ENCODE results near the gene DLST. TPM values are rescaled to one million over a fixed set of nuclear protein-coding genes. Genes with fewer than 3 reads are reported as not detected.

Gene DLST
- total and polyA plus RNA-seq, 2 of the 4 experiments (the other 2 are of a cell fraction), result 58.6 to 119 TPM

DNA sequence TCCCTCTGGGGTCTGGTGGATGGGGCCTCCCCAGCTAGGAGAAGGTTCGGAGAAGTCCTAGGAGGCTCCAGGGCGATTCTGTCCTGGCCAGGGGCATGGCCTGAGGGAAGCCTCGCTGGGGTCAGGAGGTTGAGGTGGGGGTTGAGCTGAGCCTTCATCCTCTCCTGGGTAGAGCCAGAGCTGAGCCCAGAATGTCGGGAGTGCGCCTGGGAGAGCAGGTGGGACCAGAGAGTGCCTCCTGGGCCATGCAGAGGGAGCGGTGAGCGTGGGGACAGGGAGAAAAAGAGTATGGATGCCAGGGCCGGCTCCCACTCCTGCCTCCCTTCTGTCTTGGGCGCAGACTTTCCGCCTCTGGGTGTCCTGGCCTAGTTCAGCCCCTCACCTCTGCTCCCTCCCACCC lies 28.2 kb downstream of the DLST start:
- no TSS peak for BruUV-seq (replicated peaks)
- dilution Hi-C loops (cut with HindIII; ENCODE audit: low sequenced_read_pairs, unreplicated experiment), result no loop called here

More for the DNA sequence above, 28.2 kb downstream of the DLST start:
- no peak overlapping the region for H2AK5ac ChIP-seq (ENCODE audit: low read depth, low read length)
- no peak overlapping the region for H4K91ac ChIP-seq (ENCODE audit: insufficient read depth, low read depth, low read length)
- H3K9me1 ChIP-seq (ENCODE audit: insufficient read depth, low read length), result peaks cover 3% of the 10 kb centered on the region; the same call in 1 of the 2 replicates
- CTCF ChIA-PET, result interaction anchor here (0.6 kb wide), 1 partner anchor 31 kb away, joined by 3 read pairs; no protein-coding TSS in a partner anchor
- H3K18ac ChIP-seq (ENCODE audit: low read depth, low read length), result no peak overlapping the region
- no peak overlapping the region for H2AFZ ChIP-seq (replicated peaks; ENCODE audit: low read length, poor library complexity)
- H4K8ac ChIP-seq (ENCODE audit: low read depth in 2 of 2, low read length in 2 of 2), result no peak overlapping the region
- H2BK20ac ChIP-seq (ENCODE audit: low read depth, low read length), result no peak overlapping the region
- in situ Hi-C loops (cut with MboI; ENCODE audit: low sequenced_read_pairs), result loop anchor here (5.0 to 10.0 kb wide), 2 partner anchors 167 to 395 kb away; no protein-coding TSS in a partner anchor
- H3K4me3 ChIP-seq (ENCODE audit: insufficient read depth, low read depth, low read length), result no peak overlapping the region
- peaks cover 8% of the 10 kb centered on the region for H4K20me1 ChIP-seq (ENCODE audit: insufficient read depth, low read length)
- WGBS, 2 experiments (ENCODE audit: extremely low coverage in 2 of 2, insufficient read length in 1 of 2), result no CpG with 5 or more reads among the region's 10 CpGs
- no peak overlapping the region for H3K56ac ChIP-seq (ENCODE audit: extremely low read depth, insufficient read depth, low read length)
- no peak overlapping the region for H2AK9ac ChIP-seq (replicated peaks; ENCODE audit: low read depth, low read length, poor library complexity)
- no peak overlapping the region for H2BK5ac ChIP-seq (ENCODE audit: low read depth, low read length, poor library complexity, severe bottlenecking)
- ATAC-seq (ENCODE audit: low read depth) (no peak), DNase-seq (no peak)
- no peaks in the 10 kb centered on the region for H3K79me1 ChIP-seq (ENCODE audit: low read depth in 1 of 2, low read length in 2 of 2)
- no peak overlapping the region for H3K4ac ChIP-seq (ENCODE audit: low read depth, low read length)
- no peak for TF ChIP-seq POLR2A (IDR thresholded peaks at IDR 0.05; ENCODE audit: low read depth, low read length)
- TF ChIP-seq CEBPB (IDR thresholded peaks at IDR 0.05; ENCODE audit: low read depth, low read length), result no peak
- H2BK120ac ChIP-seq (ENCODE audit: low read depth, low read length), result no peak overlapping the region
- no peak overlapping the region for H3K27ac ChIP-seq (ENCODE audit: insufficient read depth, low read length)
- H3K14ac ChIP-seq (replicated peaks; ENCODE audit: low read depth, low read length), result no peak overlapping the region
- no peak overlapping the region for H3K9ac ChIP-seq (ENCODE audit: low read depth, low read length)
- no peaks in the 10 kb centered on the region for H3K9me3 ChIP-seq (ENCODE audit: control insufficient read depth, insufficient read depth, low read length)
- H3K4me1 ChIP-seq (ENCODE audit: control insufficient read depth, insufficient read depth, low read length), result peaks cover 1% of the 10 kb centered on the region; the same call in 1 of the 2 replicates
- H3K4me2 ChIP-seq (ENCODE audit: low read depth, low read length), result no peak overlapping the region
- no peak overlapping the region for H3K23ac ChIP-seq (ENCODE audit: low read depth, low read length)
- H3K36me3 ChIP-seq (ENCODE audit: control insufficient read depth, insufficient read depth, low read length), result peaks cover 4% of the 10 kb centered on the region
- no peak overlapping the region for H2BK15ac ChIP-seq (ENCODE audit: low read depth, low read length)
- H3K27me3 ChIP-seq (ENCODE audit: control insufficient read depth, insufficient read depth, low read length), result no peaks in the 10 kb centered on the region
- POLR2A ChIA-PET (ENCODE audit: unreplicated experiment), result no interaction called here
- H4K5ac ChIP-seq (ENCODE audit: low read depth, low read length), result no peak overlapping the region
- intact Hi-C loops (cut with micrococcal nuclease), result no loop called here

All from IMR-90 (cell line).